GM18507 (cell line): ENCODE measurements around the gene PPFIBP1.

Experiments
- DNase-seq: peaks from one replicate; pipeline ENCODE4 v3.0.0; 2011; ENCODE audit warnings: low read depth; ENCODE audit not compliant: insufficient read length; ENCODE audit errors: extremely low spot score
- FAIRE-seq: peaks from 2 replicates; lab custom pipeline; 2011; peaks lifted over from hg19 to GRCh38; lab: Jason Lieb, UNC

Gene PPFIBP1

DNA sequence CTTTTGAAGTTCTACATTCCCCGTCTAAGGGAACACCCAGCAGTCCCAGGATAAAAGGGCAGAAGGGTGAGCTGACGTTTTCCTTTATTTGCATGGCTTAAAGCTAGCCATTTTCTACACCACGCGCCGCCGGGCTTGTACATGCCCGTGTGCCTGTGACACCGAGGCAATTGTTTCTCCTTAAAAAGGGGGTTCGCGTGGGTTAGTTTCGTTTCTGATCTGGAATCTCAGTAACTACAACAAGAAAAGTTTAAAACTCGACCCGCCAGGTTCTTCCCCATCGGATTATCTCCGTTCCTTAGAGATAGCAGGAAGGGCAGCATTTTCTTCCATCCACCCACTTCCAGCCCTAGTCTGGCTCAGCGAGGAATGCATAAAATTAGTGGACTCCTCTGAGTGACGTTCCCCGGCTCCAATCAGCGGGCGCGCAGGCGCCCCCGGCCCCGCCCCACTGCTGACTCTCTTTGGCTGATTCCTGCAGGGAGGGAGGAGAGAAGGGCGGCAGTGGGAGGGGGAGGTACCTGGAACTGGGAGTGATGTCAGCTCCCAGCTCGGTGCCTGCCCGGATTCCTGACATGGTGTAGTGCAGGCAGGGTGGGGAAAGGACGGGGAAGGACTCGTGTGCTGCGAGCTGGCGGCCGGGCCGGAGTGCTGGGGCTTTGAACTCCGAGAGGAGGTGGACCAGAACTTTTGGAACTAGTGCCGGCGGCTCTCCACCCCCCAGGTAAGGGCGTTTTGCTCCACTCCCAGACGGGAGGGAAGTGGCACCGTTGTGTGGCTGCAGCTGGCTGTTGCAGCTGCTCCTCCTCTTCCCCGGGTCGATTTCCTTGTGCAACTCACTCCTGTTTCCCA is at the start of gene PPFIBP1:
Gene PPFIBP1 (plus strand): TSS at position 565 of the 852 bp plus-strand sequence. CDS start 109,191 bp downstream, outside the sequence.
- DNase-seq: peak; percentile 95
- FAIRE-seq: peak; percentile 95

DNA sequence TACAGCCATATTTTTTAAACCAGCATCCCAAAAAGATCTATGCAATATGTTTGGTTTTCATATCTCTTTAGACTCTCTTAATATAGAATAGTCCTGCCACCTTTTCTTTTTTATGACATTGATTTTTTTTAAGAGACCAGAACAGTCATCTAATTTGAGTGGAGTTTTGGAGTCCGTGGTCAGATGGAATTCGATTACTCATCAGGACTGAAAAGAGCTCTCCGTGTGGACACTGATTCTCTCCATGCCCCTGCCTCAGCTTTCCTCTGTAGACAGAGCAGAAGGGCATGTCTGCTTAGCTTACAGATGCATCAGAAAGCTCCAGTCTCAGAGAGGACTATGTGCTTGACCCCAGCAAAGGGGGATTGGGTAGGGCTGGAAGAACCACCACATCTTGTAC is 49.7 kb upstream of the PPFIBP1 start:
- FAIRE-seq: no peak
- DNase-seq: no peak

DNA sequence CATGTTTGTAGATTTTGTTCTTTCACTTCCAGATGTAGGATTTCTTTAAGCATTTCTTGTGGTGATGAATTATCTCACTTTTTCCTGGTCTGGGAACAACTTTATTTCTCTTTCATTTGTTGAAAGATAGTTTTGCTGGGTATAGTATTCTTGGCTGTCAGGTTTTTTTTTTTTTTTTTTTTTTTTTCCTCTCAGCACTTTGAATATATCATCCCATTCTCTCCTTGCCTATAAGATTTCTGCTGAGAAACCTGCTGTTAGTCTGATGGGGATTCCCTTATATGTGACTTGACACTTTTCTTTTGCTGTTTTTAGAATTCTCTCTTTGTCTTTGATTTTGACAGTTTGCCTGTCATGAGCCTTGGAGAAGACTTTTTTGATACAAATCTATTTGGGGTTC is 47.0 kb upstream of the PPFIBP1 start:
- DNase-seq (no peak), FAIRE-seq (no peak)

DNA sequence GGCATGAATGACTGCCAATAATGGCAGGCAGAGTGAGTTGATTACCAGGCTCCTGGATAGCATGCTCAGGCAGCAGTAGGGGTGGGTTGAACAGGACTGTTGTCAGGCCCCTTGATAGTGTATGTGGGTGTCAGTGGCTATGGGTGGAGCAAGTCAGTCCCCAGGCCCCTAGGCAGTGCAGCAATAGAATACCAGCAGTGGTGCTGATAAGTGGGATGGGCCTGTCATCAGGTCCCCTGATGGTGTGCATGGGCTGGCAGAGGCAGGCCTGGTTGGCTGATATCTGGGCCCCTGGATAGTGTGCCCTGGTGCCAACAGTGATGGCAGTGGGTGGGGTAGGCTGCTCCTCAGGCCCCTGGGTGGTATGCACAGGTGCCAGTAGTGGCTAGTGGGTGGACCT is 45.1 kb upstream of the PPFIBP1 start:
- no peak for FAIRE-seq

DNA sequence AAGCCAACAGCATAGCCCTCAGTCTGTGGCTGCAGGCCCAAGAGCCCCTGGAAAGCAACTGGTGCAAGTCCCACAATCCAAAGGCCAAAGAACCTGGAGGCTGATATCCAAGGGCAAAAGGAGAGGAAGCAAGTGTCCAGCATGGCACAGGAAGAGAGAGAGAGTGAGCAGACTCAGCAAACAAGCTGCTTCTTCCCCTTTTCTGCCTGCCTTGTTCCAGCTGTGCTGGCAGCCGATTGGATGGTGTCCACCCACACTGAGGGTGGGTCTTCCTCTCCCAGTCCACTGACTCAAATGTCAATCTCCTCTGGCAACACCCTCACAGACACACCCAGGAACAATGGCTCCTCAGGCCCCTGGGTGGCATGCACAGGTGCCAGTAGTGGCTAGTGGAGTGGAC is 44.0 kb upstream of the PPFIBP1 start:
- no peak for FAIRE-seq
- no peak for DNase-seq

More for the DNA sequence above, 45.1 kb upstream of the PPFIBP1 start:
- DNase-seq: no peak

DNA sequence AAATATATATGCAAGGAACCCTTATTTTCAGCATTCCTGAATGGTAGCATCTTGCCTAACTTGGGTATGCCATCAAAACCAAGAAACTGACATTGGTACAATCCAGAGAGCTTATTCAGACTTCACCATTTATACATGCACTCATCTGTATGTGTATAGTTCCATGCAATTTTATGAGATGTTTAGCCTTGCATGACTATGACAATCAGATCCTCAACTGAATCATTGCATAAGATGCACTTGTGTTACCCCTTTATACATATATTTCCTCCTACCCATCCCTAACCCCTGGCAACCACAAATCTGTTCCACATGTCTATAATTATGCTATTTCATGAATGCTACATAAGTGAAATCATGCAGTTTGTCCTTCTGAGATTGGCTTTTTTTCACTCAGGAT is 37.0 kb upstream of the PPFIBP1 start:
- DNase-seq (no peak), FAIRE-seq (no peak)

DNA sequence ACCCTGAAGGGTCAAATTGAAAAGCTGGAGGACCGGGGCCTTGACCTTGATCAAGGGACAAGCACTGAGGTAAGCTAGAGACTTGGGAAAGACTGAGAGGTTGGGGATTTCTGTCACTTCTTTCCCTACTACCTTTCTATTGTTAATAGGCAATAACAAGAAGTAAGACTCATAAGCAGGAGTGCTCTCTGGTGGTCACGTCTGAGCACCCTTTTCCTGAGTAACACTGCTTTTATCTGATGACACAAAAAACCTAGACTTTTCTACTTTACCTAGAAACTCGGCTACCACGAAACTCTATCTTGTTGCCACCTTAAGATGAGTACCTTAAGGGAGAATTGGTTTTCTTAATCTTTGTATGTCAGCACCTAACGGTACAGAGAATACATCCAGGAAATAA is 35.5 kb upstream of the PPFIBP1 start:
- FAIRE-seq (peak; percentile 5), DNase-seq (no peak)

DNA sequence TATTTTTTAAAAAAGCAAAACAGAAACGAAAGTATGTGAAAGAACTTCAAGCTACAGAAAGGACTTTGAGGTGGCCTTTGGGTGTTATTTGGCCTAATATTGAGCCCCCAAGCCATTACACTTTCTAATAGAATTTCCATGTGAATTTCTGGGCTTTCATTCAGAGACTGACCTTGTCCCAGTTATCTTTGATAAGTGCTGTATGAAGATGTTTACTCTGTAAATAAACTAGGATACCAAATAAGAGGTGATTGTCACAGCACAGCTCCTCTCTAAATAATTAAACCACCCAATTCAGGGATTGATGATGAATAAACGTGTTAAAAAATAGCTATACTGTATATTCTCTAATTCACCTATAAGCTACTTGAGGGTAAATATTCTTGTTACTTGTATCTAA is 32.8 kb upstream of the PPFIBP1 start:
- FAIRE-seq: no peak
- no peak for DNase-seq

DNA sequence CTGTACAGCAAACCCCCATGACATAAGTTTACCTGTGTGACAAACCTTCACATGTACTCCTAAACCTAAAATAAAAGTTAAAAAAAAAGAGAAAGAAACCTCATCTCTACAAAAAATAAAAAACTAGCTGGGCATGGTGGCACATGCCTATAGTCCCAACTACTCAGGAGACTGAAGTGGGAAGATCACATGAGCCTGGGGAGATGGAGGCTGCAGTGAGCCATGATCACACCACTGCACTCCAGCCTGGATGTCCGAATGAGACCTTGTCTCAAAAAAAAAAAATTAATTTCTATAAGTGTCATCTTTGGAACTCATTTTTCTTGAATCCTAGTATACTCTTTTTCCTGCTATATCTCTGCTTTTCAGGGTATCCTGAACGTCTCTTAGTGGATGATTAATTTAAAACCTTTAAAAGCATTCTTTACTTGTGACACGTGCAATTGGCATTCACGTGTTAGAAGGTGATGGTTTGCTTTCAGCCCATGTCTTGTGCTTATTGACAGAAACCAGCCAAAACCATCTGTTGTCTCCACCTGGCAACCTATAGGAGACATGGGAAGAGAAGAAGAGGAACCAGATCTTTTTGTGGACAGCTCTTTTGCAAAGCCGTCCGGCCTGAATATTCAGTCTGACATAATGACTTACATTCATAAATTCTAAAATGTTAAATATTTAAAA is 30.6 kb upstream of the PPFIBP1 start:
- DNase-seq (no peak), FAIRE-seq (no peak)

DNA sequence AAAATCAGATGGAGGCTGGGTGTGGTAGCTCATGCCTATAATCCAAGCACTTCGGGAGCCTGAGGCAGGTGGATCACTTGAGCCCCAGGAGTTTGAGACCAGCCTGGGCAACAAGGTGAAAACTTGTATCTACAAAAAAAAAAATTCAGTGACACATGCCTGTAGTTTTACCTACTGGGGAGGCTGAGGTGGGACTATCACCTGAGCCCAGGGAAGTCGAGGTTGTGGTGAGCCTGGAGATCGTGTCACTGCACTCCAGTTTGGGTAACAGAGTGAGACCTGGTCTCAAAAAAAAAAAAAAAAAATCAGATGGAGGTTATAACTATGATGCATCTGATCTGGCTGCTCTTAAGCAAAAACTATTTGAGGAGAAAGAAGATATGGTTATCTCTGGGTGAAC is 26.6 kb upstream of the PPFIBP1 start:
- no peak for DNase-seq
- no peak for FAIRE-seq

DNA sequence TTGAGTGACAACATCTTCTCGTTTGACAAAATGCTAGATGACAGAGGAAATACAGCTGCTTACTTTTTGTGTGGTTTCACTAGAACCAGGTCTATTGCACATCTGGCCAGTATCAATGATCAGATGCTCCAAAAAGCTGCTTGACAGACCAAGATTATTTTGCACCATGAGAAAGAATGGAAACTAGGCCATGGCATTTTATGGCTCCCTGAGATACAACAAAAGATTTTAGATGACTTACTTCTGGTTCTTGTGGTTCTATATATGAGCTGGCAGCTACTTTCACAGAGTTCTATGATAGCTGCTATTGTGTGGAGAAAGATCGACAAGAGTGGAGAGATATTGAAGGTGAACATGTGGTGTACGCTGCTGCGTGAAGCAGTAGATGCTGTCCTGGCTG is 25.9 kb upstream of the PPFIBP1 start:
- peak; percentile 55 for FAIRE-seq
- DNase-seq: no peak

DNA sequence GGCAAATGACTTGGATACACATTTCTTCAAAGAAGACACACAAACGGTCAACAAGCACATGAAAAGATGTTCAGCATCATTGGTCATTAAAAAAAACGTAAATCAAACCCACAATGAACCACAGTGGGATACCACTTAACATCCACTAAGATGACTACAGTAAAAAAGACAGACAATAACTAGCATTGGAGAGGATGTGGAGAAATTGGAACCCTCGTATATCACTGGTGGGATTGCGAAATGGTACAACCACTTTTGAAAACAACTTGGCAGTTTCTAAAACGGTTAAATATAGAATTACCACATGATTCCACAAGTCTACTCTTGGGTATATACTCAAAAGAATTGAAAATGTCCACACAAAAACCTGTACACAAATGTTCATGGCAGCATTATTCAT is 25.2 kb upstream of the PPFIBP1 start:
- DNase-seq (no peak), FAIRE-seq (no peak)

DNA sequence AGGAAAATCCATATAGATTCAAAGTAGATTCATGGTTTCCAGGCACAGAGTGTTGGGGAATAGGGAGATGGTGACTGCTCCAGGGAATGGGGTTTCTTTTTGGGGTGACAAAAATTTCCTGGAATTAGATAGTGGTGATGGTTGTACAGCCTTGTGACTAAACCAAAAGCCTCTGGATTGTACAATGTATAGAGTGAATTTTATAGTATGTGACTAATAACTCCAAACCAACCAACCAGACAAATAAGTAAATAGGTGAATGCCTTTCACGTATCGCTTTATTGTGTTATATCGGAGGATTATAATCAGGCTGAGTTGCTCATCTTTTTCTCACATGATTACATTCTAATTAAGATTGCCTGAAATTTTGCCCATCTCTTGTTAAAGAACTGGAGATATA is 24.6 kb upstream of the PPFIBP1 start:
- FAIRE-seq: no peak
- no peak for DNase-seq

DNA sequence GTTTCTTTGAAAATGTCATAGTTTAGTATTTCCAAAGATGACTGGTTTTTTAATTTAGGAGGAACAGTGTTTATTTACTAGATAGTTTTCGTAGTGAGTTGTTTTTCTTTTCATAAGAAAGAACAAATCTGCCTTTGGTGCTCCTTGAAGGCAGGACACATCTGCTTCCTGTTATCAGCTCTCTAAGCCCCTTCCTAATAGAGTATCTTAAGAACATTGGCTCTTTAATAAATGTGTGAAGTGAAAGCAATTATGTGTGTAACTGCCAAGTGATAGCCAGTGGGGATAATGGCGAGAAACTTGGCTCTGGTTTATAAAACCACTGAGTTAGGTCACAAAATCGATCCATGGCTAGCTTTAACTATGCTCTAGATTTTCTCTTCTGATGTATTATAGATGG is 23.5 kb upstream of the PPFIBP1 start:
- DNase-seq (no peak), FAIRE-seq (no peak)

DNA sequence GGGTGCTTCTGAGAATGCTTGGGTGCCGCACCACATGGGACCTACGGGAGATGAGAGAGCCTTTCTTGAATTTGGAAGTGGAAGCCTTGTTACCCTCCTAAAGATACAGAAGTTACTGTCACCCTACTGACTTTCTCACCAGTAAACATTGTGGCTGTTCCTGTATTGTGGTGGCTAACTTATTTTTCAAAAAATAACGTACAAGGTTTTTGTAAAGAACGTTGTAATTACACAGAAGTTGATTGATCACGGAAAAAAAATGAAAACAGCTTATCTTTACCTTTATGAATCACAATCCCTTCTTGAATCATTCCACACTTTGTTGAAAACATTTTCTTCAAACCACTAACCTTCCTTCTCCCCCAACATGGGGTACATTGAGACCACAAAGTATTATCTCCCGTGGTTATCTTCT is 22.0 kb upstream of the PPFIBP1 start:
- FAIRE-seq: no peak
- no peak for DNase-seq

DNA sequence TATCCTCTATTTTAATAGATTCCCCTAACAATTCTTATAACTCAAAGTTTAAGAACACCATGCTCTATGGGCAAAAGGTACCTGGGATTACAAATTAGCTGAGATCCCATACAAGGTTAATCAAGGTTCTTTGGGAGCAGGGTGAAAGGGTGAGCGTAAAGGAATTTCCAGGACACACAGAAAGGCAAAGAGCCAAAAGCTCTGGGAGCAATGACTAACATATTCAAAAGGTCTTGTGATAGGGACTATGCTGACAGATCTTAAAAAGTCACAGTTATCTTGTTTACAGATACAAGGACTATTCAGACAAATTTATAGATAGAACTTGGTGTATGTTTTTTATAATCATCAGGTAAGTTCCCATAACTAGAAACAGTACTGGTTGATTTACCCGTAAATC is 19.5 kb upstream of the PPFIBP1 start:
- FAIRE-seq (no peak), DNase-seq (no peak)

DNA sequence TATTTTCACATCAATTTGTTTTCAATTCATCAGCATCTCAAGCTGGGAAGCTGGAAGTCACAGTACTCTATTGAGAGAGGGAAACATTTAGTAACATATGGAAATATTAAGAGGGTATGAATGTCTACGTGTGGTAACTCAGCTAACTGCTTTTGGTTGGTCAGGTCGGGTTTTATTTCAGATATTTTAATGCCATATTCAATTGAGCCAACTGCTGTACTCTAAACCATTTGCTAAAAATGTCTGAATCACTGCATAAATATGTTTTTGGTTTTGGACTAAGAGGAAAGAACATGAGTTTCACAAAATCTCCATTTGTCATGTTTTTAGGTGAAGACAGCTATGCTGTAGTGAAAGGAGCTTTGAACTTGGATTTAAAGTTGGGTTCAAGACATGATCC is 18.9 kb upstream of the PPFIBP1 start:
- FAIRE-seq: no peak
- no peak for DNase-seq

DNA sequence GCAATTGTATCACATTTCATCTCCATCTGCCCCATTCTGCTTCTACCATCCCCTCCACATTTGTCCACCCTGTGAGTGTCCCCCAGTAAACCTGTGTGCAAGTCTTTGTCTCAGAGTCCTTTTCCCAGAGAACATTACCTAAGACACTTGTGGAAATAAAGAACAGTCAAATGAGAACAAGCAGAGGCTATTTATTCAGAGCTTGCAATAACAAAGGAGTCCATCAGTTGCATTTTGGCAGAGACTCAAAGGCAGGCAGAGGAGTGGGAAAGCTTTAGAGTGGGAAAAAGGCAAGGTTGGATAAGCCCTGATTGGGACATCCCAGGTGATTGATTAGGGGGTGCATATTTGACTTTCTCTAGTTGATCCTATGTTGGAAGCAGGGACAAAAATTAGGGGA is 18.2 kb upstream of the PPFIBP1 start:
- DNase-seq (no peak), FAIRE-seq (no peak)

DNA sequence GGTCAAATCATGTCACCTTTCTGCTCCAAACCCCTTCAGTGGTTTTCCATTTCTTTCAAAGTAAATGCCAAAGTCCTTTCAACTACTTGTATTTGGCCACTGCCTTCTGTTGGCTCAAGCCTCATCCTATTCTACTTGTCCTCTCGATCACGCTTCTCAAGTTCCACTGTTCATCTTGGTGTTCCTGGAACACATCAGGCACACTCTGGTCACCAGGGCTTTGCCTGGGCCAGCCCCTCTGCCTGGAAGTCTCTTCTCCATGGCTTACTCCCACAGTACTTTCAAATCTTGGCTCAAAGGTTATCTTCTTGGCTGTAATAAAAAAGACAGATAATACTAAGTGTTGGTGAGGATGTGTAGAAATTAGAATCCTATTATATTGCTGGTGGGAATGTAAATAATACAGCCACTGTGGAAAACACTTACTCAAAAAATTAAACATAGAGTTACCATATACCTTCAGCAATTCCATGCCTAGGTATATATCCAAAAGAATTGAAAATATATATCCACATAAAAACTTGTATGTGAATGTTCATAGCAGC is 17.3 kb upstream of the PPFIBP1 start:
- FAIRE-seq: no peak

DNA sequence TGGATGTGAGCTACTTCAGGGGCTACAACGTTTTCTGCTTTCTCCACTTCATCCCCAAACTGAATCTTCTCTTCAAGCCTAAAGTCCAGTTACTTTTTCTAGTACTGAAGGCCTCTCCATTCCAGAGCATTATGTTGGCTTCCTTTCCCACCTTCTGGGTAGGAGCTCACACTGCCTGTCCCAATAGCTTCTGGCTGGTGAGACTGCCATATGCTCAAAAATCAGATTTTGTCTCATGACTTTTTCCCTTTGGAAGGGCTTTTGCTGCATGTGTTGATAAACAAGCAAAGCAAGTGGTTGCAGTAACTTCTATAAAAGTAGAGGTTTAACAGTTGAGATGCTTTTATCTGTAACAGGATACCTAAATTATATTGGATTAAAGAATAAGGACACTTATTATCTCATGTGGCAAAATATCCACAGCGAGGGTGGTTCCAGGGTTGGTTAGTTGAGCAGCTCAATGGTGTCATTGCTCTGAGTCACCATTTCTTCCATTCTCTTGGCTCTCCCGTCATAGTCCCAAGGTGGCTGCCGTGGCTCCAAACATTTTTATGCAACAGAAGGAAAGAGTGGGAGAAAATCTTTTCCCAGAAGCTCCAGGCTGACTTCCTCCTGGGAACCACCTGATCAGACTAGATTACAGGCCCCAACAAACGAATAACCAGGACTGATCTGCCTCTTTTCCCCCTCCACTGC is 15.1 kb upstream of the PPFIBP1 start:
- FAIRE-seq (no peak), DNase-seq (no peak)

More for the DNA sequence above, 17.3 kb upstream of the PPFIBP1 start:
- no peak for DNase-seq
